ENCODE data around the gene RAPH1.

- TF ChIP-seq CTCF (IDR thresholded peaks at IDR 0.05), result no peak
- TF ChIP-seq POLR2A (IDR thresholded peaks at IDR 0.05), result no peak
Observed at GRCh38 chr2:203566161-203566560, 31.1 kb upstream of the RAPH1 start.
